IMR-90 (cell line): Measurements from ENCODE around the gene CST11. TPM values are rescaled to one million over a fixed set of nuclear protein-coding genes. Genes with fewer than 3 reads are reported as not detected.

Experiments
- ATAC-seq: fragments of 200-7000 bp; cut with Tn5 transposase; 2 replicates; pipeline ENCODE4 v1.9.1; 2020; ENCODE audit warnings: low read depth, mild to moderate bottlenecking, moderate library complexity
- BruUV-seq: library from RNA; stranded (reverse); fragments of 400-500 nt; replicated peaks from 2 replicates; lab custom pipeline; 2021; lab: Mats Ljungman, UMichigan
- CTCF ChIA-PET: fragments of 300-600 bp; formaldehyde crosslinking; extraction: SDS; loops from one replicate; lab custom pipeline; 2021; ENCODE audit warnings: antibody characterized with exemption; lab: Yijun Ruan, JAX
- POLR2A ChIA-PET: fragments of 300-600 bp; sonication (Branson Sonifier 250); formaldehyde crosslinking; loops from one replicate; lab custom pipeline; 2022; ENCODE audit warnings: antibody characterized with exemption; ENCODE audit not compliant: unreplicated experiment; lab: Charles Lee
- DNase-seq: peaks from one replicate; pipeline ENCODE4 v3.0.0; 2013
- H2AFZ ChIP-seq: replicated peaks from 2 replicates; pipeline ENCODE3; 2013; ENCODE audit warnings: low read length, mild to moderate bottlenecking; ENCODE audit not compliant: poor library complexity
- H2AK5ac ChIP-seq: 2 replicates; pipeline ENCODE4 v1.6.1; 2013; ENCODE audit warnings: low read depth, low read length, inconsistent platforms
- H2AK9ac ChIP-seq: replicated peaks from 2 replicates; pipeline ENCODE3; 2013; ENCODE audit warnings: mild to moderate bottlenecking, low read depth, low read length, moderate library complexity; ENCODE audit not compliant: poor library complexity
- H2BK120ac ChIP-seq: 2 replicates; pipeline ENCODE4 v1.6.1; 2013; ENCODE audit warnings: low read depth, low read length, inconsistent platforms
- H2BK15ac ChIP-seq: 3 replicates; pipeline ENCODE4 v1.6.1; 2013; ENCODE audit warnings: low read depth, low read length, inconsistent platforms
- H2BK20ac ChIP-seq: 2 replicates; pipeline ENCODE4 v1.6.1; 2013; ENCODE audit warnings: low read depth, mild to moderate bottlenecking, inconsistent platforms, low read length, moderate library complexity
- H2BK5ac ChIP-seq: 2 replicates; pipeline ENCODE4 v1.6.1; 2013; ENCODE audit warnings: mild to moderate bottlenecking, low read depth, low read length, inconsistent platforms; ENCODE audit not compliant: poor library complexity, severe bottlenecking
- H3K14ac ChIP-seq: replicated peaks from 2 replicates; pipeline ENCODE4 v1.6.1; 2013; ENCODE audit warnings: low read depth, low read length, inconsistent platforms
- H3K18ac ChIP-seq: 2 replicates; pipeline ENCODE4 v1.6.1; 2013; ENCODE audit warnings: low read depth, low read length, control low read depth
- H3K23ac ChIP-seq: 2 replicates; pipeline ENCODE4 v1.6.1; 2013; ENCODE audit warnings: low read depth, low read length, inconsistent platforms
- H3K27ac ChIP-seq: 2 replicates; pipeline ENCODE4 v1.5.1; 2013; ENCODE audit warnings: mild to moderate bottlenecking, control low read depth, low read length; ENCODE audit not compliant: insufficient read depth
- H3K27me3 ChIP-seq: 2 replicates; pipeline ENCODE4 v1.6.1; 2013; ENCODE audit warnings: low read length; ENCODE audit not compliant: control insufficient read depth, insufficient read depth
- H3K36me3 ChIP-seq: 2 replicates; pipeline ENCODE4 v1.6.1; 2013; ENCODE audit warnings: low read length, mixed read lengths; ENCODE audit not compliant: control insufficient read depth, insufficient read depth
- H3K4ac ChIP-seq: 2 replicates; pipeline ENCODE4 v1.6.1; 2013; ENCODE audit warnings: low read depth, low read length, inconsistent platforms
- H3K4me1 ChIP-seq: 2 replicates; pipeline ENCODE4 v1.6.1; 2013; ENCODE audit warnings: low read length, mixed read lengths; ENCODE audit not compliant: control insufficient read depth, insufficient read depth
- H3K4me2 ChIP-seq: 2 replicates; pipeline ENCODE4 v1.6.1; 2013; ENCODE audit warnings: low read depth, mild to moderate bottlenecking, control low read depth, low read length, moderate library complexity
- H3K4me3 ChIP-seq: 2 replicates; pipeline ENCODE4 v1.5.1; 2013; ENCODE audit warnings: low read depth, mild to moderate bottlenecking, control low read depth, low read length, moderate library complexity; ENCODE audit not compliant: insufficient read depth
- H3K56ac ChIP-seq: 2 replicates; pipeline ENCODE4 v1.6.1; 2013; ENCODE audit warnings: low read length, inconsistent platforms; ENCODE audit not compliant: insufficient read depth; ENCODE audit errors: extremely low read depth
- H3K79me1 ChIP-seq, 2 experiments: 2 replicates each; pipeline ENCODE4 v1.6.1; 2013; ENCODE audit warnings: low read length in 2 of 2, inconsistent platforms in 1 of 2, low read depth in 1 of 2
- H3K9ac ChIP-seq: 2 replicates; pipeline ENCODE4 v1.6.1; 2013; ENCODE audit warnings: low read depth, low read length, control low read depth
- H3K9me1 ChIP-seq: 2 replicates; pipeline ENCODE4 v1.6.1; 2013; ENCODE audit warnings: low read length, inconsistent platforms; ENCODE audit not compliant: insufficient read depth
- H3K9me3 ChIP-seq: 2 replicates; pipeline ENCODE4 v1.6.1; 2013; ENCODE audit warnings: low read length; ENCODE audit not compliant: control insufficient read depth, insufficient read depth
- H4K20me1 ChIP-seq: 2 replicates; pipeline ENCODE4 v1.6.1; 2013; ENCODE audit warnings: low read length, inconsistent platforms; ENCODE audit not compliant: insufficient read depth
- H4K5ac ChIP-seq: 2 replicates; pipeline ENCODE4 v1.6.1; 2013; ENCODE audit warnings: mild to moderate bottlenecking, low read depth, low read length, control low read depth
- H4K8ac ChIP-seq, 2 experiments: 2 replicates each; pipeline ENCODE4 v1.6.1; 2013; ENCODE audit warnings: low read depth in 2 of 2, low read length in 2 of 2, control low read depth in 1 of 2, inconsistent platforms in 1 of 2
- H4K91ac ChIP-seq: 2 replicates; pipeline ENCODE4 v1.6.1; 2013; ENCODE audit warnings: low read depth, low read length, inconsistent platforms; ENCODE audit not compliant: insufficient read depth
- BHLHE40 ChIP-seq: fragments of 150-350 bp; IDR thresholded peaks from 2 replicates; pipeline ENCODE4 v1.6.1; 2016; ENCODE audit warnings: mild to moderate bottlenecking, low read depth, low read length
- RCOR1 ChIP-seq: IDR thresholded peaks from 2 replicates; pipeline ENCODE4 v1.6.1; 2012; ENCODE audit warnings: mild to moderate bottlenecking, low read length, improper control_type of control experiment; ENCODE audit not compliant: insufficient replicate concordance
- RFX5 ChIP-seq: IDR thresholded peaks from 2 replicates; pipeline ENCODE4 v1.8.0; 2012; ENCODE audit warnings: low read depth, mild to moderate bottlenecking, low read length, moderate library complexity
- WGBS, 2 experiments: methylation state at CpG; one replicate each; pipeline versions ENCODE4 v1.1.5 to v1.1.7; 2013; ENCODE audit warnings: missing lambda C conversion rate in 2 of 2; ENCODE audit not compliant: insufficient read length in 1 of 2; ENCODE audit errors: extremely low coverage in 2 of 2; 5-methylcytosine and 5-hydroxymethylcytosine counted together
- dilution Hi-C: fragments of 300-500 bp; cut with HindIII; formaldehyde crosslinking; loops from one replicate; pipeline ENCODE4 v1.14.3; 2018; ENCODE audit warnings: low sequenced_read_pairs; ENCODE audit not compliant: unreplicated experiment
- in situ Hi-C: fragments of 300-500 bp; cut with MboI; formaldehyde crosslinking; loops from 3 replicates; pipeline ENCODE4 v1.14.3; 2019; ENCODE audit warnings: low sequenced_read_pairs, inconsistent platforms, mixed read lengths
- intact Hi-C: fragments of 100-400 bp; cut with micrococcal nuclease; formaldehyde crosslinking; loops from 2 replicates; pipeline ENCODE4 v1.10.0; 2022
- polyA plus RNA-seq, 3 experiments: library from polyadenylated mRNA; depleted of rRNA; stranded (reverse); fragments of >200 nt; gene quantifications; 2 replicates each; pipeline ENCODE4 v1.2.3, GENCODE V29; 2012; ENCODE audit warnings: low replicate concordance in 1 of 3
- total RNA-seq: library from RNA; depleted of rRNA; stranded (reverse); fragments of >200 nt; gene quantifications from 2 replicates; pipeline ENCODE4 v1.2.3, GENCODE V29; 2012
- TF ChIP-seq, protein P1 (sequence below): fragments of 150-350 bp; IDR thresholded peaks from 2 replicates; pipeline ENCODE4 v1.6.1; 2017; ENCODE audit warnings: mild to moderate bottlenecking, antibody characterized with exemption, low read length, low read depth

Gene CST11
- total and polyA plus RNA-seq, 2 of the 4 experiments (the other 2 are of a cell fraction), result not detected

GRCh38 chr20:23482138-23482537 lies 29.5 kb upstream of the CST11 start:
- no peak overlapping the region for H3K9ac ChIP-seq
- no peak overlapping the region for H2BK5ac ChIP-seq
- no peak overlapping the region for H3K56ac ChIP-seq
- H3K18ac ChIP-seq, result no peak overlapping the region
- no peak overlapping the region for H2BK15ac ChIP-seq
- BruUV-seq, result no TSS peak
- H3K4me2 ChIP-seq, result no peak overlapping the region
- in situ Hi-C loops (no loop called here), dilution Hi-C loops (no loop called here), intact Hi-C loops (no loop called here)
- H3K4me3 ChIP-seq, result no peak overlapping the region
- H4K91ac ChIP-seq, result no peak overlapping the region
- ChIA-PET CTCF (no interaction called here), POLR2A (no interaction called here)
- WGBS, 2 experiments, result 0% methylated on average over 1 of the region's 2 CpGs; no CpG with 5 or more reads in 1 of the 2 experiments
- ATAC-seq (no peak), DNase-seq (no peak)
- H4K20me1 ChIP-seq, result no peaks in the 10 kb centered on the region
- no peak overlapping the region for H3K27ac ChIP-seq
- H2BK120ac ChIP-seq, result no peak overlapping the region
- H3K4me1 ChIP-seq, result no peaks in the 10 kb centered on the region
- no peaks in the 10 kb centered on the region for H3K36me3 ChIP-seq
- H3K79me1 ChIP-seq, result no peaks in the 10 kb centered on the region
- no peak overlapping the region for H3K4ac ChIP-seq
- no peaks in the 10 kb centered on the region for H3K9me1 ChIP-seq
- no peaks in the 10 kb centered on the region for H3K9me3 ChIP-seq
- no peak for TF ChIP-seq RCOR1
- TF ChIP-seq RFX5, result no peak
- TF ChIP-seq, protein P1, sequence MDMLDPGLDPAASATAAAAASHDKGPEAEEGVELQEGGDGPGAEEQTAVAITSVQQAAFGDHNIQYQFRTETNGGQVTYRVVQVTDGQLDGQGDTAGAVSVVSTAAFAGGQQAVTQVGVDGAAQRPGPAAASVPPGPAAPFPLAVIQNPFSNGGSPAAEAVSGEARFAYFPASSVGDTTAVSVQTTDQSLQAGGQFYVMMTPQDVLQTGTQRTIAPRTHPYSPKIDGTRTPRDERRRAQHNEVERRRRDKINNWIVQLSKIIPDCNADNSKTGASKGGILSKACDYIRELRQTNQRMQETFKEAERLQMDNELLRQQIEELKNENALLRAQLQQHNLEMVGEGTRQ, result no peak
- no peak for TF ChIP-seq BHLHE40
- H4K5ac ChIP-seq, result no peak overlapping the region
- H3K23ac ChIP-seq, result no peak overlapping the region
- H2AFZ ChIP-seq, result no peak overlapping the region
- no peak overlapping the region for H2BK20ac ChIP-seq
- no peaks in the 10 kb centered on the region for H3K27me3 ChIP-seq
- no peak overlapping the region for H4K8ac ChIP-seq
- H2AK5ac ChIP-seq, result no peak overlapping the region
- no peak overlapping the region for H2AK9ac ChIP-seq
- no peak overlapping the region for H3K14ac ChIP-seq
